ENCODE results near the gene ELOVL1.

Gene ELOVL1

GRCh38 chr1:43322506-43322905 lies 45.3 kb downstream of the ELOVL1 start:
- DNase-seq: no peak

DNA sequence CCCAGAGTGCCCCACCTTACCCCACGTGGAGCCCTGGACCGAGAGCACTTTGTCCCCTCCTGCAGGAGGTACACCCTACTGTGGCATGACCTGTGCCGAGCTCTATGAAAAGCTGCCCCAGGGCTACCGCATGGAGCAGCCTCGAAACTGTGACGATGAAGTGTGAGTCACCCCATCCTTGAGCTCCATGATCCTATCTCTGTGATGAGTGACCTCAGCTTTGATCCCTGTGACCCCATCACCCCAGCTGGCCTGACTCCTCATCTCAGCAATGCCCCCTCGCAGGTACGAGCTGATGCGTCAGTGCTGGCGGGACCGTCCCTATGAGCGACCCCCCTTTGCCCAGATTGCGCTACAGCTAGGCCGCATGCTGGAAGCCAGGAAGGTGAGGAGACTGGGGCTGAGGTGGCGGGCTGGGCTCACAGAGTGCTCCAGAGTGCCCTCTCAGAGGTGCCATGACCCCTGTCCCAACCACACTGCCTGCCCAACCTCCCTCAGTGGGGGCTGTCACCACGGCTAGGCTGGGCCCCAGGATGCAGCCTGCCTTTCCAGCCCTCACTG lies 46.4 kb downstream of the ELOVL1 start:
- DNase-seq: no peak

DNA sequence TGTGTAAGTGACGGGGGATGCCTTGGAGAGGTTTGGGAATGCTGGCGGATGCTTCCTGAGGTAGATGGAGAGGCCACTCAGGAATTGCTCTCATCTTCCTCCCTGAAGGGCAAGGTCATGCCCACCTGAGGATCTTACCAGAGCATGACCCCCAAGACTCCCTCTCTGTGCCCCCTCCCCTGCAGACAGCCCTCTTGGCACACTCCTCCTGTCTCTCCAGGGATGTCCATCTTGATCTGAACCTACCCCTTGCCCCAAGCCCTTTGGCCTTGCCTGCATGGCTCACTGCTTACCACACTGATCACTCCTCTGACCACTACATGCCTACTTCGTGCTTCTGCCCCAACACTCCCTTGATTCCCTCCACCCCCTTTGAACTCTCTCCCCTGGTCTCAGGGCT lies 48.0 kb downstream of the ELOVL1 start:
- no peak for DNase-seq

DNA sequence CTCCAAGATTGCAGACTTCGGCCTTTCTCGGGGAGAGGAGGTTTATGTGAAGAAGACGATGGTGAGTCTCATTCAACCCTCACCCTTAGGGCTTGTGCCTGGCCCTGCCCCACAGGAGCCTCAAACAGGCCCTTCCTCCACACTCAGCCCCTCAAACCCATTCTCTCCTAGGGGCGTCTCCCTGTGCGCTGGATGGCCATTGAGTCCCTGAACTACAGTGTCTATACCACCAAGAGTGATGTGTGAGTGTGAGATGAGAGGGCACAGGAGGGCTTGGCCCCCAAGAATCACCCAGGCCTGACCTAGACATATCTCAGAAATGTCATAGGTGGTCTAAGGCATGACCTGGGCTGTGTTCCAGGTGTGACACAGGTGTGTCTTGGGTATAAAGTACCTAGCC lies 48.5 kb downstream of the ELOVL1 start:
- no peak for DNase-seq

DNA sequence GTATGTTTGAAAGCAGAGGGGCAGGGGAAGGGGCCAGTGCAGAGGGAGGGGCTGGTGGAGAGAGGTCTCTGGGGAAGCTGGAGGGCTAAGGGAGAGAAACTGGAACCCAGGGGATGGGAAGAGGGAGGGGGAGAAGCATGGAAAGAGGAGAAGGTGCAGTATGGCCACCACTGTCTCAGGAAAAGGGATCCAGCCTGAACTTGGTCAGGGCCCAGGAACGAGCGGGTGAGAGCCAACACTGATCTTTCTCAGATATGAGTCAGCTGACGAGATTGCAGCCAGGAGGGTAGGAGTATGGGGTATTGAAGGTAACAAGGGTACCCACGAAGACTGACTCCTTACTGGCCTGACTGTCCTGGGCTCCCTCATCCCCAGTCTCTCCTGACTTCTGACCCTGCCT lies 49.0 kb downstream of the ELOVL1 start:
- DNase-seq: no peak

DNA sequence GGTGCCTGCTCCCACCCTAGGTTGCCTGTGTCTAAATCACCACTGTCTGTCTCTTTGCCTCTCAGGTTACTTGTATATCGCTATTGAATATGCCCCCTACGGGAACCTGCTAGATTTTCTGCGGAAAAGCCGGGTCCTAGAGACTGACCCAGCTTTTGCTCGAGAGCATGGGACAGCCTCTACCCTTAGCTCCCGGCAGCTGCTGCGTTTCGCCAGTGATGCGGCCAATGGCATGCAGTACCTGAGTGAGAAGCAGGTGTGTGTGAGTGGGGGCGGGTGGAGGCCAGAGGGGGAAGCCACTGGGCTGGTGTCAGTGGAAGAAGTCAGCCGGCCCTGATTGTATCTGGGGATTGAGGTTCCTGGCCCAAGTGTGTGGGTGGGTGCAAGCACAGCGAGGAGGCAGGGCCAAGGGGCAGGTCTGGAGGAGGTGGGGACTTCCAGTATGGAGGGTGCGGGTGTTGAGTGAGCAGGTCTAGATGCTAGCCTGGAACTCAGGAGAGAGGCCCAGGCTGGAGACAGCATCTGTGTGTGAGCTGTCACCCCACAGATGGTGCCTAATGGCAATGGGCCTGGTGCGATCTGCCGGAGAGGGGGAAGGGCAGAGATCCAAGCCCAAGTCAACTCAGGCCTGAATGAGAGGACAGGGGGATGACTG lies 49.9 kb downstream of the ELOVL1 start:
- DNase-seq: no peak

DNA sequence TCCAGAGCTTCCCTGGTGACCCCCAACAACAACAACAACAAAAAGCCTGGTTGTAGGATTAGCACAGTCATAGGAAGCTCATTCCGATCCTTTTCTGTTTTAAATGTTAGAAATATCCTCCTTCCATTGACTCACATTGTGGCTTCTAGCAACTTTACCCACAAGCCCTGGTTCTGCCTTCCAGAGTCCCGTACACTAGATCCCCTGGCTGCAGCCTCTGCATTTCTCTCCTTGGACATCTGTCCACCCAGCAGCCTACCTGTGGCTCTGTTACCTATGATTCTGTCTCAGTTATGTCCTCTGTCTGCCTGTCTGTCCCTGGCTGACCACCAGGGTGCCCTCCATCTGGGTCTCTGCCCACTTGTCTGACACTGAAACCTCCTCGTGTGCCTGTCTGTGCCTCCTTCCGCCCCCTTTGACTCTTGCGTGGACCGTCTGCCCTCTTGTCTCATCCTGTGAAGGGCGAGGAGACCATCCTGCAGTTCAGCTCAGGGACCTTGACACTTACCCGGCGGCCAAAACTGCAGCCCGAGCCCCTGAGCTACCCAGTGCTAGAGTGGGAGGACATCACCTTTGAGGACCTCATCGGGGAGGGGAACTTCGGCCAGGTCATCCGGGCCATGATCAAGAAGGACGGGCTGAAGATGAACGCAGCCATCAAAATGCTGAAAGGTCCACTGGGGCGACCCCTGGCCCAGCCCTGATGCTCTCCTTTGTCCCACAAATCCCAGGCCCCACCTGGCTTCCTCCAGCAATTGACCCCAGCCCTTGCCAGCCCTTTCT lies 50.9 kb downstream of the ELOVL1 start:
- DNase-seq: no peak

DNA sequence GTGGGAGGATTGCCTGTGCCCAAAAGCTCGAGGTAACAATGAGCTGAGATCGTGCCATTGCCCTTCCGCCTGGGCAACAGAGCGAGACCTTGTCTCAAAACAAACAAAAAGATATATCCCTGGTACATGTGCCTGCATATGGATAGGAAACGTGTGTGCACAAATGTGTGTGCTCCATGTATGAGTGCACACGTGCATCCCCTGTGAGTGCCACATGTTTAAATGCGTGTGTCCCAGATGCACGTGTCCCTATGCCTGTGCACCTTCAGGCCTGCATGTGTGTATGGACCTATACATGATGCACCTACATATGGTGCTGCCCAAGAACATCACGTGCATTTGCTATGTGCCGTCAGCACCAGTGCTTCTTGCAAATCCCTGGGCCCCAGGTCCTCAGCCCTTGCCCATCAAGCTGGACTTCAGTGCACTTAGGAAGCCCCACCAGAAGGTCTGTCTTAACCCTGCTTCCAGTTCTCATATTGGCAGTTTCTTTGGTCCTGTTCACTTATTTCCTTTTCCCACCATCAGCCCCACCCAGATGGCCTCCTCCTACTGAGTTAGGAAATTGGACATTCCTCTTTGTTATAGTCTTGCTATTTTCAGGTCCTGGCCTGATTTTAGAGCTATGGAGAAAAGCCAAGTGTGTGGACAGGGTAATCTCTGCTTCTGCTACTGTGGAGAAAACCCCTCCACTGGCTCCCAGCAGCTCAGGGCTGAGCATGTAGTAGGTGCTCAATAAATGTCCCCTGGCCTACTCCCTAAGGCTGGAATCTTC lies 51.7 kb downstream of the ELOVL1 start:
- no peak for DNase-seq

- DNase-seq: no peak
Measured at GRCh38 chr1:43315481-43315880, 52.3 kb downstream of the ELOVL1 start.

- DNase-seq: no peak
Measured at GRCh38 chr1:43314233-43314632, 53.6 kb downstream of the ELOVL1 start.

DNA sequence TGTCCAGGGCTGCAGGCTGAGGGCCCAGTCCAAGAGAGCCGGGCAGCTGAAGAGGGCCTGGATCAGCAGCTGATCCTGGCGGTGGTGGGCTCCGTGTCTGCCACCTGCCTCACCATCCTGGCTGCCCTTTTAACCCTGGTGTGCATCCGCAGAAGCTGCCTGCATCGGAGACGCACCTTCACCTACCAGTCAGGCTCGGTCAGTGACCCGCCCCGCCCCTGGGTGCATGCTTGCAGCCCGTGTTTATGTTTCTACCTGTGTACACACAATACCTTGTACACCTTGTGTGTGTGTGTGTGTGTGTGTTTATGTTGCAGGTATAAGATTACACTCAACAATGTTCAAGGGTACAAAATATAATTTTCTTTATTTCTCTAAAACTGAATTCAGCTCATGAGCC lies 54.0 kb downstream of the ELOVL1 start:
- DNase-seq: no peak
